ENCODE measurements around the gene UCP2. TPM values are rescaled to one million over a fixed set of nuclear protein-coding genes. Genes with fewer than 3 reads are reported as not detected.

Gene UCP2
- total and polyA plus RNA-seq, 2 donors (not counting 3 experiments of a cell fraction or from before 2014, with no cell fraction given), result 16.5 to 24.0 TPM

GRCh38 chr11:73999581-74000306 lies 17.1 kb upstream of the UCP2 start:
- TF ChIP-seq EZH2 (IDR thresholded peaks at IDR 0.05; ENCODE audit: borderline replicate concordance, low read depth, low read length, severe bottlenecking) (no peak), MAX (IDR thresholded peaks at IDR 0.05; ENCODE audit: insufficient read depth, insufficient read length) (no peak), MYC (IDR thresholded peaks at IDR 0.05; ENCODE audit: low read depth, low read length) (no peak), CTCF (IDR thresholded peaks at IDR 0.05; ENCODE audit: extremely low read depth in 1 of 2, insufficient read depth in 1 of 2, low read depth in 1 of 2, low read length in 2 of 2) (no peak), POLR2AphosphoS5 (IDR thresholded peaks at IDR 0.05; ENCODE audit: insufficient read depth, low read depth, low read length) (no peak), POLR2A (IDR thresholded peaks at IDR 0.05; ENCODE audit: low read depth, low read length) (no peak), JUN (IDR thresholded peaks at IDR 0.05; ENCODE audit: borderline replicate concordance, insufficient read depth, insufficient read length, low read depth) (no peak), GATA2 (IDR thresholded peaks at IDR 0.05; ENCODE audit: insufficient read depth, insufficient read length, low read depth, low read length) (no peak), FOS (IDR thresholded peaks at IDR 0.05; ENCODE audit: borderline replicate concordance, insufficient read depth, low read length) (no peak)
- FAIRE-seq (no peak), DNase-seq (ENCODE audit: low read depth, low spot score) (no peak)
- Histone ChIP-seq H4K20me1 (replicated peaks; ENCODE audit: control insufficient read depth, extremely low read depth, insufficient read depth, low read length) (no peaks in the 10 kb centered on the region), H3K36me3 (ENCODE audit: control insufficient read depth in 2 of 2, extremely low read depth in 1 of 2, insufficient read depth in 2 of 2, low read length in 2 of 2) (no peaks in the 10 kb centered on the region), H3K9ac (replicated peaks; ENCODE audit: extremely low read depth, insufficient read depth, low read length) (no peak overlapping the region), H3K9me3 (replicated peaks; ENCODE audit: control insufficient read depth, insufficient read depth, low read length) (no peaks in the 10 kb centered on the region), H3K9me1 (replicated peaks; ENCODE audit: control insufficient read depth, extremely low read depth, insufficient read depth, low read length) (no peaks in the 10 kb centered on the region), H3K27ac (ENCODE audit: insufficient read depth, low read depth, low read length) (no peak overlapping the region), H3K27me3 (ENCODE audit: control insufficient read depth in 2 of 2, insufficient read depth in 2 of 2, low read length in 2 of 2) (no peaks in the 10 kb centered on the region), H3K4me3 (replicated peaks in 1 of 3; ENCODE audit: insufficient read depth in 1 of 3, low read depth in 1 of 3, low read length in 3 of 3) (no peak overlapping the region), H3K4me1 (ENCODE audit: control insufficient read depth, extremely low read depth, insufficient read depth, low read length) (no peaks in the 10 kb centered on the region), H3K79me2 (ENCODE audit: control insufficient read depth, insufficient read depth, low read length) (no peaks in the 10 kb centered on the region), H2AFZ (ENCODE audit: low read depth, low read length) (no peak overlapping the region), H3K4me2 (ENCODE audit: insufficient read depth, low read length) (no peak overlapping the region)
- no TSS peak for BruUV-seq (replicated peaks)
- dilution Hi-C loops (cut with MboI; ENCODE audit: extremely low pct_ligation_motif_present, low sequenced_read_pairs) (no loop called here), intact Hi-C loops (cut with micrococcal nuclease) (no loop called here)
- CTCF ChIA-PET, result no interaction called here
- POLR2A ChIA-PET, result no interaction called here
